Measurements from ENCODE around the gene BRICD5. TPM values are rescaled to one million over a fixed set of nuclear protein-coding genes. Genes with fewer than 3 reads are reported as not detected.

BRICD5 gene
- total RNA-seq, 2 donors from 2014 or later, result 6.3 to 10.3 TPM

- no peak for DNase-seq (ENCODE audit: low spot score in 2 of 2)
These were observed 29.4 kb downstream of the BRICD5 start for GRCh38 chr16:2180962-2181923.

GRCh38 chr16:2180461-2180860 is 30.2 kb downstream of the BRICD5 start:
- DNase-seq (ENCODE audit: low spot score in 2 of 2) (no peak), ATAC-seq (no peak)
- no peaks in the 10 kb centered on the region for H3K36me3 Mint-ChIP-seq
- no peak overlapping the region for H3K27ac Mint-ChIP-seq
- H3K9me3 Mint-ChIP-seq, result no peaks in the 10 kb centered on the region

More at GRCh38 chr16:2180962-2181923, 29.4 kb downstream of the BRICD5 start:
- Mint-ChIP-seq H3K9me3 (no peaks in the 10 kb centered on the region), H3K36me3 (no peaks in the 10 kb centered on the region), H3K27ac (no peak overlapping the region)
- ATAC-seq, result no peak

- ATAC-seq (no peak), DNase-seq (ENCODE audit: low spot score in 2 of 2) (no peak)
- Mint-ChIP-seq H3K36me3 (no peaks in the 10 kb centered on the region), H3K9me3 (no peaks in the 10 kb centered on the region), H3K27ac (no peak overlapping the region)
These were observed 31.1 kb downstream of the BRICD5 start for GRCh38 chr16:2179576-2179975.

GRCh38 chr16:2179107-2179501 is 31.6 kb downstream of the BRICD5 start:
- Mint-ChIP-seq H3K36me3 (no peaks in the 10 kb centered on the region), H3K9me3 (no peaks in the 10 kb centered on the region), H3K27ac (no peak overlapping the region)
- DNase-seq (ENCODE audit: low spot score in 2 of 2), result no peak
- ATAC-seq, result no peak

DNA sequence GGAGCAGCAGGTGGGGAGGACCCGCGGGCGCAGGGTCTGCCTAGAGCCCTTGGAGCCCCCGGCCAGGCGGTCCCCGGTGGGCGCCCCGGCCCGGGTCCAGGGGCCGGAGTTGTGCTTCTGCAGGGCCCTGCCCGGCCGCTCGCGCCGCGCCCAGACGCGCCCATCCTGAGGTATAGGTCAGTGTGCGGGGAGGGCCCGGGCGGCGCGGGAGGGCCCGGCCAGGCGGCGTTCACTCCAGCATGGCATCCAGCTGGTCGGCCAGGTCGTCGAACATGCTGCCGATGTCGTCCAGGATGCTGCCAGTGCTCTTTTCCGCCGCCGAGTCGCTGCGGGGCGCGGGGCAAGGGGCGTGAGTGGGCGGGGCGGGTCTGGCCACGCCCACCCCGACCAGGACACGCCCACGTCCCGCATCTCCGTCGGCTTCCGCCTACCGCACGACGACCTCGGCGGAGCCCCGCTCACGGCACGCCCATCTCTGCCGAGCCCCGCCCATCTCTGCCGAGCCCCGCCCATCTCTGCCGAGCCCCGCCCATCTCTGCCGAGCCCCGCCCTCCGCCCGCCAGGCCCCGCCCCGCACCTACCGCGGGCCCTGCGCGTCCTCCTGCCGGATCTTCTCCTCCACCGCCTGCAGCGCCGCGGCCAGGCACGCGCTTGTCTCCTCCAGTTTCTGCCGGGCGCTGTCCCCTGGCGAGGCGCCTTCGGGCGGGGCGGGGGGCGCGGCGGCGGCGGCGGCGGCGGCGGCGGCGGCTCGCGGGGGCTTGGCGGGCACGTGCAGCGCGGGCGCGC is 32.1 kb downstream of the BRICD5 start:
- DNase-seq (ENCODE audit: low spot score in 2 of 2) (peak in 1 of 2 donors; percentile 31), ATAC-seq (peak; percentile 27 to 63)
- Mint-ChIP-seq H3K27ac (no peak overlapping the region), H3K9me3 (no peaks in the 10 kb centered on the region), H3K36me3 (no peaks in the 10 kb centered on the region)

DNA sequence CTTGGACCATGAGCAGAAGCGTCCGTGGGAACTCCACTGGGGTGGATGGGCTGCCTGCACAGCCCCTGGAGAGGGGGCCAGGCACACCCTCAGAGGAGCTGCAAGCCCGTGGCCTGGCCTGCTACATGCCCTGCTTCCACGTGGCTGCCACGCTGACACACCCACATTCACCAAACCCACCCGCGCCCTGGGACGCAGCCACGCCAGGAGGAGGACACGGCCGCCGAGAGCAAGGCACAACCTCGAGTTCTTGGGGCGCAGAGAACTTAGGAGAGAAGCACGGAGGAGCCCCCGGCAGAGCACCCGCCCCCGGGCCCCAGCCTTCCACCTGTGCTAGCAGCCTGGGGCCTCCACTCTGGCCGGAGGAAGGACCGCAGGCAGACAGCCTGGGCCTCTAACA is 33.1 kb downstream of the BRICD5 start:
- DNase-seq (ENCODE audit: low spot score in 2 of 2), result no peak
- Mint-ChIP-seq H3K36me3 (no peaks in the 10 kb centered on the region), H3K9me3 (no peaks in the 10 kb centered on the region), H3K27ac (no peak overlapping the region)
- ATAC-seq, result no peak

DNA sequence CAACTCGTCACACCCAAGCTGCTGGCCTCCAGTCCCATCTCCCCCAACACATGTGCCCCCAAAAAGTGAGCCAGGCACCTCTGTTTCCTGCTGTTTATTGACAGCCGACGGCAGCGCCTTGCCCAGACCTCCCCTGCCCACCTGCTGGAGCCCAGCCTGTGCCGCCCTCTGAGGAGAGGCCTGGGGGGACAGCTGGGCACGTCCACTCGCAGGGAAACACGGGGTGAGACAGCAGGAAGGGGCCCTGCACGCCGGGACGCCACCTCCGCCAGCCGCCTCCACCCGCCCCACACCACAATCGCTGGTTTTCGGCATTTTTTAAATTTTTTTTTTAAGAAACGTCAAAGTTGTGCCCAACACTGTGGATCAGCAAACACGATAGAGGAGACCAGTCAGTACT is 33.6 kb downstream of the BRICD5 start:
- Mint-ChIP-seq H3K9me3 (no peaks in the 10 kb centered on the region), H3K27ac (no peak overlapping the region), H3K36me3 (no peaks in the 10 kb centered on the region)
- ATAC-seq (no peak), DNase-seq (ENCODE audit: low spot score in 2 of 2) (no peak)

- ATAC-seq (no peak), DNase-seq (ENCODE audit: low spot score in 2 of 2) (no peak)
- no peaks in the 10 kb centered on the region for H3K9me3 Mint-ChIP-seq
- H3K36me3 Mint-ChIP-seq, result no peaks in the 10 kb centered on the region
- no peak overlapping the region for H3K27ac Mint-ChIP-seq
These were observed 34.6 kb downstream of the BRICD5 start for GRCh38 chr16:2176047-2176446.

DNA sequence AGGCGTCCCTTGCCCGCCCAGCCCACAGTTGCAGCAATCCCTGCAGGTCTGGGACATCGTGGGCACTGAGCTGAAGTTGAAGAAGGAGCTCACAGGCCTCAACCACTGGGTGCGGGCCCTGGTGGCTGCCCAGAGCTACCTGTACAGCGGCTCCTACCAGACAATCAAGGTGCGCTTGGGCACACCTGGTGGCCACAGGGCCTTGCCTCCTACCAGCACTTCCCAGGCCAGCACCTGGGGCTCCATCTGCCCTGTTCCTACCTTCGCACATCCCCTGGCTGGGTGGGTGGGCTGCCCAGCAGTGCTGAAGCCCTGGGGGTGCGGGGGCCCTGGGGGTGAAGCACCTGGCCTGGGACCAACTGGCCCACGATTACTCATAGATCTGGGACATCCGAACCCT is 35.2 kb downstream of the BRICD5 start:
- Mint-ChIP-seq H3K9me3 (no peaks in the 10 kb centered on the region), H3K27ac (no peak overlapping the region), H3K36me3 (no peaks in the 10 kb centered on the region)
- DNase-seq (ENCODE audit: low spot score in 2 of 2) (no peak), ATAC-seq (no peak)

DNA sequence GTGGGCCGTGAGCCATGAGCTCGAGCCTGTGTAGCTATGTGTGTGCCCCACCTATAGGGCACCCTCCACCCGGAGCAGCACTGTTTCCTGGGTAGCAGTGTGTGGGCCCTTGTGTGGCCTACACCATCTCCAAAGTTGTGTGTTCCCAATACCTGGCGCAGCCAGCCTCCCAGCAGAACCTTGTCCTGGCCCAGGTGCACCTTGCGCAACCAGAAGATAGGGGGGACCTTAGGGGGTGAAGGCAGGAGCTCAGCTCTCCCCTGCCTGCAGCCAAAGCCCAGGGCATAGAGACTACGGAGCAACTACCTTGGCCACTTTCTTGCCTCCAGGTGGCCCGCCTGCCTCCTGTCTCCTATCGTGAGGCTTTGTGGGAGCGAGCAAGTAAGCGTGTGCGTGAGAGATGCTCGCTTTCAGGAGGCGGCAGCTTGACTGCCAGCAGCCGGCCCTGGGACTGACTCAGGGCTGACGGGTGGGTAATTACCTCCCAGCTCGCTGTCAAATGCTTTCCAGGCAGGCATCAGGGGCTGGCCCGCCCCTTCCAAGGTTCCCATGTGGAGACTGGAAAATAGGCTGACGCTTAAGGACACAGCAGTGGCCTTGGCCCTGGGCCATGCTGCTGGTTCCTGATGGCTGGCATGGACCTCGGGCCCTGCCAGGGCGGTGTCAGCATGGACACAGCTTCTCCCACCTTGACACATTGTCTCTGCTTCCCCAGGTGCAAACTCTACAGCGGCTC is 36.1 kb downstream of the BRICD5 start:
- Mint-ChIP-seq H3K27ac (no peak overlapping the region), H3K36me3 (no peaks in the 10 kb centered on the region), H3K9me3 (no peaks in the 10 kb centered on the region)
- ATAC-seq, result no peak
- DNase-seq (ENCODE audit: low spot score in 2 of 2), result no peak

GRCh38 chr16:2173916-2174315 is 36.7 kb downstream of the BRICD5 start:
- ATAC-seq (no peak), DNase-seq (ENCODE audit: low spot score in 2 of 2) (no peak)
- H3K36me3 Mint-ChIP-seq, result no peaks in the 10 kb centered on the region
- no peaks in the 10 kb centered on the region for H3K9me3 Mint-ChIP-seq
- peak overlapping the region in 1 of 2 donors; percentile 14 for H3K27ac Mint-ChIP-seq

- DNase-seq (ENCODE audit: low spot score in 2 of 2), result no peak
- no peaks in the 10 kb centered on the region for H3K36me3 Mint-ChIP-seq
- no peak overlapping the region for H3K27ac Mint-ChIP-seq
- H3K9me3 Mint-ChIP-seq, result no peaks in the 10 kb centered on the region
- no peak for ATAC-seq
These were observed 37.3 kb downstream of the BRICD5 start for GRCh38 chr16:2173366-2173765.

- no peaks in the 10 kb centered on the region for H3K9me3 Mint-ChIP-seq
- DNase-seq (ENCODE audit: low spot score in 2 of 2), result no peak
- no peak for ATAC-seq
- H3K27ac Mint-ChIP-seq, result no peak overlapping the region
- H3K36me3 Mint-ChIP-seq, result no peaks in the 10 kb centered on the region
These were observed 37.9 kb downstream of the BRICD5 start for GRCh38 chr16:2172688-2173335.

DNA sequence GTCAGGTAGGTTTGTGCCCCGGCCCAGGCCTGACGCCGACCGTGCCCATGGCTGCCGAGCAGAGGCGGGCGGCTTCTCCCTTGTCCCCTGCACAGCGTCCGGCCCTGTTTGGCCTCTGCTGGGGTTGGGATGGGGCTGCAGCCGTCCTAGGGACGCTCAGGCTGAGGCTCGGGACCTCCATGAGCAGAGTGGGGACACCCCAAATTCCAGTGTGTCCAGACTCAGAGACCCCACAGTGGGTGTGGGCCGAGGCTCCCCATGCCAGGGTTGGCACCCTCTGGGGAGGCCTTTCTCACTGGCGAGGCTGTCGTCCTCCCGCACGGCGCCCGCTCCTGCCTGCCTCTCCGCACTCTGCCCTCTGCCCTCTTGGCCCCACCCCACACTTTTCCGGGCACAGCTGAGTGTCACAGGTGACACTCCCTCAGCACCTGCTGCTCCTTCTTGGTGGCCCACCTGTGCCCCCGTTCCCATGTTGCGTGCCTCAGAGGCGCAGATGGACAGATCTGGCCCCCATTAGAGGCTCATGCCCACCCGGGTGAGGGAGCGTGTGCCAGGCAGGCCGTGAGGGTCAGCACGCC is 39.0 kb downstream of the BRICD5 start:
- Mint-ChIP-seq H3K36me3 (no peaks in the 10 kb centered on the region), H3K9me3 (no peaks in the 10 kb centered on the region)
- no peak for ATAC-seq

GRCh38 chr16:2170587-2171435 is 39.9 kb downstream of the BRICD5 start:
- no peaks in the 10 kb centered on the region for H3K9me3 Mint-ChIP-seq
- H3K27ac Mint-ChIP-seq, result no peak overlapping the region
- H3K36me3 Mint-ChIP-seq, result peaks cover 0 to 5% of the 10 kb centered on the region in 2 donors
- ATAC-seq, result no peak
- DNase-seq (ENCODE audit: low spot score in 2 of 2), result no peak

More for the DNA sequence above, 39.0 kb downstream of the BRICD5 start:
- no peak overlapping the region for H3K27ac Mint-ChIP-seq
- DNase-seq (ENCODE audit: low spot score in 2 of 2), result no peak
